NCI-H2227 (cell line): Measurements from ENCODE around the gene ABLIM3.
"Not testable (repeated sequence)": the region's sequence is repeated elsewhere in the genome, so short reads cannot be mapped to it uniquely, and the experiment has no call there.

Source experiments
- DNase-seq: peaks from one replicate; lab custom pipeline; 2025; ENCODE audit not compliant: unreplicated experiment; lab: John Stamatoyannopoulos, UW

The ABLIM3 gene

GRCh38 chr5:149185067-149185466 is 43.8 kb downstream of the ABLIM3 start:
- DNase-seq: no peak

- DNase-seq: no peak
Observed at GRCh38 chr5:149186506-149186905, 45.2 kb downstream of the ABLIM3 start.

DNA sequence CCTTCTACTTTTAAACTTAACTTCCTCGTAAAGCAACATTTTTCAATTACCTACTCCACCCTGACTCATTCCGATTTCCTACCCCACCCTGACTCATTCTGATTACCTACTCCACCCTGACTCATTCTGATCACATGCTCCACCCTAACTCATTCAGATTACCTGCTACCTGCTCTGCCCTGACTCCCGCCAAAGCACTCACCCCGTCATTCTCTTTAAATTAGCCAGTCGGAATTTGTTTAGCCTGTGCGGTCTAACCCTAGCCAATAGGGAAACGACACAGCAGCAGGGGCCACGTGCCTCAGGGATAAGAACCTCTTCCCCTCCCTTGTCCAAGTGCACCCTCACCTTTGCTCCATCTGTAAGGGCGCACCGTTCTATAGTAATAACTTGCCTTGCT is 46.3 kb downstream of the ABLIM3 start:
- not testable (repeated sequence) for DNase-seq

DNA sequence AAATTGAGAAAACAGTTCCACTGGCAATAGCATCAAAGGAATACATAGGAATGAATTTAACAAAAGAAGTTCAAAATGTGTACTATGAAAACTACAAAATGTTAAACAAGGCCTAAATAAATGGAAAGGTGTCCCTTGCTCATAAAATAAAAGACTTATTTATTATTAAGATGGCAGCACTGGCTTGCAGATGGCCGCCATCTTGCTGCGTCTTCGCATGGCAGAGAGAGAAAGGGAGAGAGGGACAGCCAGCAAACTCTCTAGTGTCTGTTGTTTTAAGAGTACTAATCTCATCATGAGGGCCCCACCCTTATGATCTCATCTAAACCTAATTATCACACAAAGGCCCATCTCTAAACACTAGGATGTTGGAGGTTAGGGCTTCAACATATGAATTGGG is 47.1 kb downstream of the ABLIM3 start:
- no peak for DNase-seq

DNA sequence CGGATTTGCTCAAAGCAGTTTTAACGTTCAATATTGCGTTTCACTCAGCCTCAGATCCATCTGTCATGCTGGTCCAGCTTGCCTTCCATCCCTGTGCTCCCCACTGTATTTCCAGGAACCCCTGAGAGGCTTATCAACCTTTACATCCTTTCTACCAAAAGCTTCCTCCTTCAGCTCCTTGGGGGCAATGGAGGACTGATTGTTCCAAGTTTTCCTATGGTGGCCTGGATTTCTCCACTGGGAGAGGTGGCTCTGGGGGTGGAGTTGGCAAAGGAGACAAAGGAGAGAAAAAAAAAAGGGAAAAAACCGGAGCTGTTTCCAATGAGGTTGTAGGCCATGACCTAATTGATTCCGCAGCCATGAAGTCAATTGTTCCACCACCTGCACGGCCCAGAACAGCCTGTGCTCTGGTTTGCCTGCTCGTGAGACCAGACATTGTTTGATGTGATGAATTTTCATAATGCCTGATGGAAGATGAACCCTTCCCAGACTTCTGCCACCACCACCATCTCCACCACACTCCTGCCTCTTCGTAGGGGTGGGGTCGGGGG is 54.1 kb downstream of the ABLIM3 start:
- DNase-seq: no peak

DNA sequence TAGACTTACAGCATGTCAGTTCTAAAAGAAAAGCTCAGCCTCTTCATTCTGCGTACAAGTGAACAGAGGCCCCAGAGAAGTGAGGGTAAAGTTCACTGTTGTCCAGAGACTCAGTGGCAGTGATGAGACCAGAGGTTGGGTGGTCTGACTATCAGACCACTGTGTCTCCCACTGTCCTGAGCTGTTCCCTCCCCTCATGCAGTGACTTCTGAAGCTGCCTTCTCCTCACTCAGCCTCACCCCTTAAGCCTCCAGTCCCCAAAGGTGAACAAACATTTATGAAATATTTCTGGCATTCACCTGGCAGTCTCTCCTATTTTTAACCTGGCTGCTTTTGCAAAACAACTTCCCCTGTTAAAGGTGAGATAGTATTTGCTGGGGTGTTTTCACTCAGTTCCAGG is 54.7 kb downstream of the ABLIM3 start:
- no peak for DNase-seq

DNA sequence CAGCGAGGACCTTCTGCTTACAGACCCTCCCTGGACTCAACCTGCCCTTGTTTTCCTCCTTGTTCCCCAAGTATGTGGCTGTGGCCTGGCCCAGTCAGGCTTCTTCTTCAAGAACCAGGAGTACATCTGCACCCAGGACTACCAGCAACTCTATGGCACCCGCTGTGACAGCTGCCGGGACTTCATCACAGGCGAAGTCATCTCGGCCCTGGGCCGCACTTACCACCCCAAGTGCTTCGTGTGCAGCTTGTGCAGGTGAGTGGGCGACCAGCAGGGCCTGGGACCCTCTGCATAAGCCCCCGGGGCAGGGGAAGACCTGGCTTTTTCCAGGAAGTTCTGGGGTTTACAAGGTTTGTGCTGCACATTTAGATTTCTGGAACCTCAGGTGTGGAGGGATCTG is 56.9 kb downstream of the ABLIM3 start:
- no peak for DNase-seq

- DNase-seq: no peak
Observed at GRCh38 chr5:149200355-149200754, 59.1 kb downstream of the ABLIM3 start.

DNA sequence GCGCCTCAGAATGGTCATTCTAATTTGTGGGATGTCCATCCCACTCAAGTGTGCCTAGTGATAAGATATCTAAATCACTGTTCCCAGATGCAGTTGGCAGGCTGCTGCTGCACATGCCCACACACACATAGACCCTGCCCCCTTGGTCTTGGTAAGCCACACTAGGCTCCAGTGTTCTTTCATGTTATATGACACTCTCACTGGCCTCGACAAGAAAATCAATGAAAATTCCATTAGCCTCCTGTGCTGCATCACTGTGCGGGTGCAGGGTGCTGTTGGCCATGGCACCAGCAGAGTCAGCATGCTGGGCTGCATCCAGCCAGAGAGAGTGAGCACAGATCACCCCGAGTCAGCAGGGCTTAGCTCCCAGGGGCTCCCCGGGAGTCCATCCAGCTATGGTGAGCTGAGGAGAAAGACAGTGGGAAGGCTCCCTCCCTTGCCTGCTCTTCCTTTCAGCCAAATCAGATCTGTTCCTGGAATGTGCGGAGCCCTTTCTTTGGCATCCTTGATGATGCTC is 59.9 kb downstream of the ABLIM3 start:
- DNase-seq: no peak

DNA sequence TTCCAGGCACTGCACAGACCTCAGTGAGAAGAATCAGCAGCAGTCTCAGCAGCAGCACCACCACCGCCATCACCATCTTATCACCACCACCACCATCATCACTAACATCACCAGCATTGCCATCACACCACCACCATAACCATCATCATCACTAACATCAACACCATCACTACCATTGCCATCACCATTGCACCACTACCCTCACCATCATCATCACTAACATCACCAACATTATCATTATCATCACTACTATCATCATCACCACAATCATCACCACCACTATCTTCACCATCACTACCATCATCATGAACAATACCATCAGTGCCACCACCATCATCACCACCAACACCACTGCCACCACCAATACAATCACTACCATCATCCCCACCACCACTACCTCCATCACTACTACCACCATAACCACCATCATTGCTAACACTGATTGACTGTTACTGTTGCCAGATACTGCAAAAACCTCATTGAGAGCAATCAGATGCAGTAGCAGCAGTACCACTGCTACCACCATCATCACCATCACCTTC is 61.7 kb downstream of the ABLIM3 start:
- no peak for DNase-seq

DNA sequence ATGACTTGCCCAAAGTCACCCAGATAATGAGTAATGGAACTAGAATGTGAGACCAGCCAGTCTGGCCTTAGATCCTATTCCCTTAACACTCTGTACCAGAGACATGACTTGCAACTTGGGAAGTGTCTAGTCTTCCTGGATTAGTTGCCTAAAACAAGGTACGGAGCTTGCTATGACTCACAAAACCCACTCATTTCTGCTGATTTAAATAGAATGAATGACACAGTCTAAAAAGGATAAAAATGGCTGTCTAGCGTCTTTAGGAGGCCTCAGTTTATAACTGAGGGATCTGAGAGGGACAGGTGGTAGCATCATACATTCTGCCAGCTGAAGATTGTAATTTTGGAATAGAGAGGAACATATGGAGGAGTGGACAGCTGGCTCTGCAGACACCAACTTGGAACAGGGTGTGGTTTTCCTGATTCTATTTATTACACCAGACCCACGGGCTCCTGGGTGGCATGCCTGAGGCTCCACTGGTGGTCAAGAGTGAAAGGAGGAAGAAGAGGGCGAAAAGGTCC is 62.7 kb downstream of the ABLIM3 start:
- no peak for DNase-seq

- DNase-seq: no peak
Observed at GRCh38 chr5:149205625-149206523, 64.6 kb downstream of the ABLIM3 start.

DNA sequence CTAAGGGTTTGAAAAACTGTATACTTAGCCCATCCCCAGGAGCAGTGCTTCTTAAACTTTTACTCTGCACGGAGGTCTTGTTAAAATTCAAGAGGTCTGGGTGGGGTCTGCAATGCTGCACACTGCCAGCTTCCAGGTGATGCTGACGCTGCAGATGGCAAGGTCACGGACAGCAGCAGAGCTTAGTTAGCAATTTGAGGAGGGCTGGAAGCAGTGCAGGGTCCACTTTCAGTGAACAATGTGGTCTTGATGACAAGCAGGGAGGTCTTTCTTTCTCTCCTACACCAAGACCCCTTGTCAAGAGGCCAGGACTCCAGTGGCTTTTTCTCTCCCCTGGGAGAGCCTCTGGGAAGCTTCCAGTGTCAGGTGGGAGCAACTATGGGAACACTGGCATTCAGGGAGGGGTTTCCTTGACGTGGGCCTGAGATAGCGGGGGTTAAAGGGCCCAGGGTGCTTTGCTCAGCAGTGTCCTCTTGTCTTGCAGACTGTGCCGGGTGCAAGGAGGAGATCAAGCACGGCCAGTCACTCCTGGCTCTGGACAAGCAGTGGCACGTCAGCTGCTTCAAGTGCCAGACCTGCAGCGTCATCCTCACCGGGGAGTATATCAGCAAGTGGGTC is 65.3 kb downstream of the ABLIM3 start:
- DNase-seq: no peak

- peak; percentile 44 for DNase-seq
Observed at GRCh38 chr5:149207831-149208230, 66.5 kb downstream of the ABLIM3 start.

DNA sequence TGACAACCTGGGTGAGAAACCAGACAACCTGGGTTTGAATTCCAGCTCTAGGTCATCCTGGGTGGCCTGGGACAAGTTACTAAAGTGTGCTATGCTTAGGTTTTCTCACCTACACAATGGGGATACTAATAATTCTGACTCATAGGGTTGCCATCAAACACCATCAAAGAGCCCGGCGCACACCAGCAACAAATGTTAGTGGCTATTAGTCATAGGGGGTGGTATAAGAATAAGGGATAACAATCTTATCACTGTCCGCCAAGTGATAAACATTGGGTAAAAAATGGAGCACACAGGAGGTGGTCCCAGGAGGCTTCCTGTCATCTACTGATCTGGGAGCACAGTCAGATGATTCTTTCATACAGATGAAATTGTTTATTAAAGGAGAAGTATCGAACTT is 68.9 kb downstream of the ABLIM3 start:
- DNase-seq: no peak

DNA sequence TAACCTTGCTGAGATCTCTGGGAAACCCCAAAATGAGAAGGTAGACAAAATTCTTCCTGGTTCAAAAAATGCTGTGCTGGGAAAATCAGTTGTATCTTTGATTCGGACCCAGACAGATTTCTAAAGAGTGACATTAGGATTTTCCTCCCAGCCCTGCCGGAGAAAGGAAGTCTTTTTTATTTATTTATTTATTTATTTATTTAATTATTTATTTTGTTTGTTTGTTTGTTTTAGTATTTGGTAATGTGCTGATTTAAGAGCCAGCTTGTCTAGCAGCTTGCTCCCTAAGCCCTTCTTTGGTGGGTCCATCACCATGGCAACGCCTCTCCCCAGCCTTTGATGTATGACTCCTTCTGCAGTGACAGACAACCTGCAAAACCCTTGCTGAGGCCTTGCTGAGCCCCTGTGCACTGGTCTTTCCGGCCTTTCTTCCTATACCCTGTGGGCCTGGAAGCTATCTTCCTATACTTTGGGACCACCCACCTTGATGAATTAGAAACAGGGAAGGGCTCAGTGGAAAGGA is 69.7 kb downstream of the ABLIM3 start:
- DNase-seq: no peak

GRCh38 chr5:149211566-149211965 is 70.3 kb downstream of the ABLIM3 start:
- no peak for DNase-seq

DNA sequence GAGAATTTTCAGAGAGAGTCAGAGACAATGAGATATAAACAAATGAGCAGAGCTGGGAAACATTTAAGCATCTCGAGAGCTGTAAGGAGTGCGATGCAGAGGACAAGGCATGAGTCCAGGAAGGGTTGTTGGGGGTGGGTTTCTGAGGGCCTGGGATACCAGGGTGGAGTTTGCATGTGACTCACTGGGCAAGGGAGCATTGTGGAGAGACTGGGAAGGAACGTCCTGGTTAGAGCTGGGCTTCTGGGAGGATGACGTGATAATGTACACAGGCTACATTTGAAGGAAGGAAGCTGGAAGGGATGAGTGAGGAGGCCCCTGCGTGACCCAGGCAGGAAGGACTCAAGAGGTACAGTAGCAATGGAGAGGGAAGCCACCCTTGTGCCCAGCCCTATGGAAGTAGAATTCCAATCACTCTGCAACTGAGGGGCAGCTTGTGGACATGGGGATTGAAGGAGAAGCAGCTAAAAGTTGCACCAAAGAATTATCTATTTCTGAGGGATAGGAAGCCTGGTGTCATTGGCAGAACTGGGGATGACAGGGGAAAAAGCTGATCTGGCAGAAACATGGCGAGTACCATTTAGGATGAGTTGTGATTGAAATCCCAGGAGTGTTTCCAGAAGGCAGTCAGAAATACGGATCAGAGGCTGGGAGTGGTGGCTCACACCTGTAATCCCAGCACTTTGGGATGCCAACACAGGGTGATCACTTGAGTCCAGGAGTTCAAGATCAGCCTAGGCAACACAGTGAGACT is 71.1 kb downstream of the ABLIM3 start:
- DNase-seq: no peak

- no peak for DNase-seq
Observed at GRCh38 chr5:149213264-149213880, 72.1 kb downstream of the ABLIM3 start.

DNA sequence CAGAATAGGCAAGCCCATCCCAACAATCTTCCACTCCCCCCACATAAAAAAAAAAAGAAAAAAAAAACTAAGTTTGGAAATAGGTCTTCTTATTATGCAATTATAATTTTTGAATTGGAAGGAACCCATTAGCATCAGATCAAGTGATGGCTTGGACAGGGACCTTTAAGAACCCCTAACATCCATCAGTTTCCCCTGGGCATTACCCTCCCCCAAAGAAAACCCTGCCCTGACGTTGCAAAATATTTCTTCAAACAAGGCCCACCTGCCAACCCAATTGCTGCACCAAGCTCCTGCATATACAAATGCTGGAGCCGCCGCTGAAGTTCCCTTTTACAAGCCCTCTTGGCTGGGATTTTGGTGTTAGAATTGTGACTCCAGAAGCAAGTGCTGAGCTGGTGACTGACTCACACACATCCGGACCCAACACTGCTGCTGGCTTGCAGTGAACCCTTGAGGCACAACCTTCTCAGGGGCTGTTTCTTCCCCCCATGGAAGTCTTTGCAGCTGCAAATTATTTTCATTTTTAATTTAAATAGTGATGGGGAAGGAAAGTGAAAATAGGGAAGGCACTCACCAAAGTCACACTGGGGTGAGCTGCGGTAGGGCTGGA is 74.3 kb downstream of the ABLIM3 start:
- no peak for DNase-seq
